ENCODE measurements around the gene SHH. TPM values are rescaled to one million over a fixed set of nuclear protein-coding genes. Genes with fewer than 3 reads are reported as not detected.

The SHH gene
- total RNA-seq, 1 experiment from 2014 or later = 0.11 TPM

DNA sequence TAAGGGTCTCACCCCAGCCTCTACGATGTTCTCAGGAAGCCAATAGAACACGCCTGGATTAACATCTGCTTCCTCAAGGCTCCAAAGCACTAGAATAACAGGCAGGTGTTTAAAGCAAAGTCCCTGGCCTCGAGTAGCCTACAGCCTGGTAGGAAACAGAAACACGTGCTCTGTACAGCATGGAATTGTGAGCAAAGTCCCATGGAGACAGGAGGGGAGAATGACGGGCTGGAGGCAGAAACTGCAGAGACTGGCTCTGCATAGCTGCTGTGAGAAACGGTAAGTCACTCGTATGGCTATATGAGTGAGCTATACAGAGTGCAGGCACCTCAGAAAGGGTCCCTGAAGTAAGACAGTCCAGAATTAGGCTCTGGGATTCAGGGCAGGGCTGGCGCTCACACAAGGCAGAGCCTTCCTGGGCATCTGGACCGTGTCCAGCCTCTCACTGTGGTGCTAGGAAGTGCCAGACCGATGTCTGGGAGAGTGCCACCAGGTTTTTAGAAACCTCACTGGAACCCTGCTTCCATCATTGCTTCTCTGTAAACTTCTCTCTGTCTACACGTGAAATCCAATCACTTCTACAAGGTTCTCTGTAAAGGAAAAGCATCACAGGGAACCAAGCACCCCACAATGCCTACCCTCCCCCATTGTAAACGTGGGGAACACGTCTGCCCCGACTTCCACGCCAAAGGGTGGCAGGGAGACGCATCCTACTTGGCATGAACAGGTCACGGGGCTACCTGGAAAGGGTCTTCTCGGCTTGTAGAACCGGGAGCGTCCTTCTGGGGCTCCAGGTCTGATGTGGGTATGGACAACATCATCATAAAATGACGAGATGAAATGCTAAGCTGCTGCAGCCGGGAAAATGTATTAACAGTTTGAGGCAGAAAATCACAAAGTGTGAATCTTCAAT, 38.8 kb upstream of the SHH start:
- no peak overlapping the region for H2AFZ ChIP-seq (ENCODE audit: low read length)
- peaks cover 4% of the 10 kb centered on the region; the same call in 1 of the 2 replicates for H3K9me3 ChIP-seq (ENCODE audit: low read length)
- no peak overlapping the region for H3K4me2 ChIP-seq (ENCODE audit: low read length)
- no peak overlapping the region for H3K27ac ChIP-seq (ENCODE audit: low read length)
- TF ChIP-seq EZH2 (IDR thresholded peaks at IDR 0.05; ENCODE audit: low read length, unreplicated experiment) (no peak), EZH2phosphoT487 (IDR thresholded peaks at IDR 0.05; ENCODE audit: borderline replicate concordance, low read length) (no peak)
- ATAC-seq = no peak
- H3K9ac ChIP-seq (ENCODE audit: low read length) = no peak overlapping the region
- ChIA-PET POLR2A (ENCODE audit: unreplicated experiment) (no interaction called here), CTCF (no interaction called here)
- H3K27me3 ChIP-seq (ENCODE audit: low read length) = no peaks in the 10 kb centered on the region
- no peaks in the 10 kb centered on the region for H4K20me1 ChIP-seq (ENCODE audit: low read length)
- no peak for DNase-seq
- intact Hi-C loops (cut with micrococcal nuclease) = no loop called here
- no TSS peak for BruUV-seq (replicated peaks)
- H3K79me2 ChIP-seq (ENCODE audit: low read length) = no peaks in the 10 kb centered on the region
- H3K36me3 ChIP-seq (ENCODE audit: low read depth, low read length) = no peaks in the 10 kb centered on the region
- no peaks in the 10 kb centered on the region for H3F3A ChIP-seq (ENCODE audit: low read length, unreplicated experiment)
- no peaks in the 10 kb centered on the region for H3K4me1 ChIP-seq (ENCODE audit: insufficient read depth, low read length)
- H3K9me2 ChIP-seq (replicated peaks; ENCODE audit: low read length) = no peaks in the 10 kb centered on the region
- no peak overlapping the region for H3K4me3 ChIP-seq (ENCODE audit: low read length)

DNA sequence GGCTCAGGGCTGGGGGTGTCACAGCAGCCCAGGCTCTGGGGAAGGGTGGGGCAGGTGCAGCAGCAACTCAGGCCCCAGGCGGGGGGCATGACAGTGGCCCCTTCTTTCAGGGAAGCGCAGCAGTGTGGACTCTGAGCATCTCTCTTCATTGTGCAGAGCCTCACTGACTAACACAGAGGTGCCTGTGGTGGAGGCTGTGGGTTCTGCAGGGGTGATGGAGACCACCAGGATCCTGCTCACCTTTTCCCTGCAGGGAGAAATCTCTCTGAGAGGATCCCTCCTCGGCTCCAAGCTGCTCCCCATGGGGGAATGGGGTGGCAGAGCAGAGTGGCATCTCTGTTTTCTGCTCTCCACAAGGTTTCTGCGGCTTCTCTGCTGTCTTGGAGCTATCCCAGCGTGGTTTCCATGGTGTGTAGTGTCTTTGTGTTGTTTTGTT, 37.8 kb upstream of the SHH start:
- Histone ChIP-seq H3K27ac (ENCODE audit: low read length) (no peak overlapping the region), H3K9me2 (replicated peaks; ENCODE audit: low read length) (no peaks in the 10 kb centered on the region), H3K27me3 (ENCODE audit: low read length) (no peaks in the 10 kb centered on the region), H3K4me3 (ENCODE audit: low read length) (no peak overlapping the region), H3K9me3 (ENCODE audit: low read length) (peaks cover under 1% of the 10 kb centered on the region; the same call in 1 of the 2 replicates), H3K4me2 (ENCODE audit: low read length) (no peak overlapping the region), H3K9ac (ENCODE audit: low read length) (no peak overlapping the region), H3F3A (ENCODE audit: low read length, unreplicated experiment) (no peaks in the 10 kb centered on the region), H4K20me1 (ENCODE audit: low read length) (no peaks in the 10 kb centered on the region), H3K36me3 (ENCODE audit: low read depth, low read length) (no peaks in the 10 kb centered on the region), H2AFZ (ENCODE audit: low read length) (no peak overlapping the region), H3K4me1 (ENCODE audit: insufficient read depth, low read length) (no peaks in the 10 kb centered on the region), H3K79me2 (ENCODE audit: low read length) (no peaks in the 10 kb centered on the region)
- intact Hi-C loops (cut with micrococcal nuclease) = no loop called here
- ChIA-PET CTCF (no interaction called here), POLR2A (ENCODE audit: unreplicated experiment) (no interaction called here)
- ATAC-seq (no peak), DNase-seq (no peak)
- BruUV-seq (replicated peaks) = no TSS peak
- no peak for TF ChIP-seq EZH2phosphoT487 (IDR thresholded peaks at IDR 0.05; ENCODE audit: borderline replicate concordance, low read length)

DNA sequence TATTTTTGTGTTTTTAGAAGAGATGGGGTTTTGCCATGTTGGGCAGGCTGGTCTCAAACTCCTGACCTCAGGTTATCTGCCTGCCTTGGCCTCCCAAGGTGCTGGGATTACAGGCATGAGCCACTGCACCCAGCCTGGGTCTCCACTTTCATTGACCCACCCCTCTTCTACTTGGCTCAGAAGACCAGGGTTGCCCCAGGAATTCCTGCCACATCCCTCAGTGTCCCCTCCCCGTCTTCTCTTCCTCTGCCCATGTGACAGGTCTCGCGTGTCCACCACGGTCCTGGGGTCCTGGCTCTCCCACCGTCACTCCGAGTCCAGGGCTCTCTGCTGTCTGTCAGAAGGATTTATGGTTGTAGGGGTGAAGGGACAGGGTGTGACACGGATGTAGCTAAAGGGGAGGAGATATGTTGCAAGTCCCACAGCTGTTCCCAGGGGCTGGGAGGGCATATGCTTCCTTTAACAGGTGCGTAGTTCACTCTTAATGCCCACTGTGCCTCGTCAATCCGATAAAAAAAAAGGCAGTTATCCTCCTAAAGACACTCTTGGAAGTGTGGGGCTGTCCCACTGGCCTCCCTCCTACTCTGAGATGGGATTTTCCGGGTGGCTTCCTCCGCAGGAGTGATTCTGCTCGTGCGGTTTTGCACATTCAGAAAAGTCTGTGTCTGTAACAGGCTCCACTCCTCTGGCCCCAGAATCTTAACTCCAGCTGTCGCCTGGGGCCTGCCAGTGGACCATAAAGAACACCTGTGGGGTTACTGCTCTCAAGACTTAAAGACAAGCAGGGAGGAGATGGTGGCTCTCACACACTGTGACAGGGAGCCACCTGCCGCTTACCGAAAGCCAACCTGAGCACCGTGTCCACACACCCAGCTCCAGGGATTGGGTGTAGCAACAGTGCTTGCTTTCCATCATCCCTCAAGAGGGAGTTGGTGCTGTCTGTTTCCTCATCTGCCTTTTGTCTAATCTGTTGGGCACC, 36.7 kb upstream of the SHH start:
- H3K4me1 ChIP-seq (ENCODE audit: insufficient read depth, low read length) = peaks cover 9% of the 10 kb centered on the region
- no peak overlapping the region for H3K4me3 ChIP-seq (ENCODE audit: low read length)
- ChIA-PET POLR2A (ENCODE audit: unreplicated experiment) (no interaction called here), CTCF (no interaction called here)
- H3F3A ChIP-seq (ENCODE audit: low read length, unreplicated experiment) = no peaks in the 10 kb centered on the region
- no TSS peak for BruUV-seq (replicated peaks)
- no peak overlapping the region for H2AFZ ChIP-seq (ENCODE audit: low read length)
- ATAC-seq (no peak), DNase-seq (no peak)
- no peaks in the 10 kb centered on the region for H3K36me3 ChIP-seq (ENCODE audit: low read depth, low read length)
- no peaks in the 10 kb centered on the region for H3K9me2 ChIP-seq (replicated peaks; ENCODE audit: low read length)
- H3K9me3 ChIP-seq (ENCODE audit: low read length) = no peaks in the 10 kb centered on the region
- no peak overlapping the region for H3K27ac ChIP-seq (ENCODE audit: low read length)
- no peak overlapping the region for H3K9ac ChIP-seq (ENCODE audit: low read length)
- intact Hi-C loops (cut with micrococcal nuclease) = no loop called here
- H4K20me1 ChIP-seq (ENCODE audit: low read length) = no peaks in the 10 kb centered on the region
- TF ChIP-seq EZH2 (IDR thresholded peaks at IDR 0.05; ENCODE audit: low read length, unreplicated experiment) = no peak
- no peak for TF ChIP-seq EZH2phosphoT487 (IDR thresholded peaks at IDR 0.05; ENCODE audit: borderline replicate concordance, low read length)
- TF ChIP-seq, protein P1, sequence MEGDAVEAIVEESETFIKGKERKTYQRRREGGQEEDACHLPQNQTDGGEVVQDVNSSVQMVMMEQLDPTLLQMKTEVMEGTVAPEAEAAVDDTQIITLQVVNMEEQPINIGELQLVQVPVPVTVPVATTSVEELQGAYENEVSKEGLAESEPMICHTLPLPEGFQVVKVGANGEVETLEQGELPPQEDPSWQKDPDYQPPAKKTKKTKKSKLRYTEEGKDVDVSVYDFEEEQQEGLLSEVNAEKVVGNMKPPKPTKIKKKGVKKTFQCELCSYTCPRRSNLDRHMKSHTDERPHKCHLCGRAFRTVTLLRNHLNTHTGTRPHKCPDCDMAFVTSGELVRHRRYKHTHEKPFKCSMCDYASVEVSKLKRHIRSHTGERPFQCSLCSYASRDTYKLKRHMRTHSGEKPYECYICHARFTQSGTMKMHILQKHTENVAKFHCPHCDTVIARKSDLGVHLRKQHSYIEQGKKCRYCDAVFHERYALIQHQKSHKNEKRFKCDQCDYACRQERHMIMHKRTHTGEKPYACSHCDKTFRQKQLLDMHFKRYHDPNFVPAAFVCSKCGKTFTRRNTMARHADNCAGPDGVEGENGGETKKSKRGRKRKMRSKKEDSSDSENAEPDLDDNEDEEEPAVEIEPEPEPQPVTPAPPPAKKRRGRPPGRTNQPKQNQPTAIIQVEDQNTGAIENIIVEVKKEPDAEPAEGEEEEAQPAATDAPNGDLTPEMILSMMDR (conservative IDR thresholded peaks at IDR 0.05; ENCODE audit: low read depth, low read length) = no peak
- no peak overlapping the region for H3K4me2 ChIP-seq (ENCODE audit: low read length)
- no peaks in the 10 kb centered on the region for H3K27me3 ChIP-seq (ENCODE audit: low read length)
- H3K79me2 ChIP-seq (ENCODE audit: low read length) = no peaks in the 10 kb centered on the region
